GM10248 (cell line): ENCODE measurements around the gene LCN15.
"Not testable (repeated sequence)": the region's sequence is repeated elsewhere in the genome, so short reads cannot be mapped to it uniquely, and the experiment has no call there.

Experiments used
- CTCF ChIA-PET: fragments of 300-600 bp; sonication (Branson Sonifier 250); formaldehyde crosslinking; extraction: SDS; loops from one replicate; lab custom pipeline; 2021; ENCODE audit warnings: antibody characterized with exemption; lab: Yijun Ruan, JAX
- POLR2A ChIA-PET: fragments of 350-650 bp; sonication (Branson Sonifier 250); formaldehyde crosslinking; extraction: SDS; loops from one replicate; lab custom pipeline; 2020; ENCODE audit warnings: antibody characterized with exemption; lab: Yijun Ruan, JAX
- DNase-seq: peaks from one replicate; pipeline ENCODE4 v3.0.0; 2012; ENCODE audit errors: extremely low spot score
- TF ChIP-seq, protein P1 (sequence below): IDR thresholded peaks from 2 replicates; pipeline ENCODE4 v1.5.1; 2012; ENCODE audit warnings: mild to moderate bottlenecking, low read depth; ENCODE audit errors: extremely low read depth, missing control alignments, control extremely low read depth

Gene LCN15

DNA sequence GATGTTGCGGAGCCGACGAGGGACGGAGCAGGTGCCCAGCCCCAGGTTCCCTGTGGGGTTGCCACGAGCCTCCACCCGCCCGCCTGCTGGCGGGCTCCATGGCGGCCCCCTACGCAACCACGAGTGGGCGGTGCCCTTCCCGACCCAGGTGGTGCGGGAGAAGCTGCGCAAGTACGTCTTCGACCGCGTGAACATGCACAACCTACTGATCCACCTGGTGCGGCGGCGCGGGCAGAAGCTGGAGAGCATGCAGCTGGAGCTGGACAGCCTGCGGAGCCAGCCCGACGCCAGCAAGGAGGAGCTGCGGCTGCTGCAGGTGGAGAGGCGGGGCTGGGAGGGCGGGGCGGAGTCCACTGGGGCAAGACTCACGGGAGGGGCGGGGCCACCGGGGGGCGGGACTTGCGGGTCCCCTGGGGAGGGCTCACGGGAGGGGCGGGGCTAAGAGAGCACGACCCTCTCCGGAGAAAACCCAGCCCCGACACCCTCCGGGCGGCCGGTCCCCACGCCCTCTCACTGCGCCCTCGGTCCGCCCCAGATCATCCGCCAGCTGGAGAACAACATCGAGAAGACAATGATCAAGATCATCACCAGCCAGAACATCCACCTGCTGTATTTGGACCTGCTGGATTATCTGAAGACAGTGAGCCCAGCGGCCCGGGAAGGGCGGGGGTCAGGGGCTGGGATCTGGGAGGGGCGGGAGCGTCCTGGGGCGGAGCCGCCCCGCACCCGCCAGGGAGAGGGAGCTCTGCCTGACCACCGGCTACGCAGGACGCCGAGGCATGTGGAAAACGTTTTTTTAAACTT is 35.7 kb upstream of the LCN15 start:
- POLR2A ChIA-PET, result interaction anchor here (0.6 to 1.1 kb wide), 2 partner anchors 17 to 42 kb away, joined by 3 to 8 read pairs; partner anchors contain the start of gene AJM1
- TF ChIP-seq, protein P1, sequence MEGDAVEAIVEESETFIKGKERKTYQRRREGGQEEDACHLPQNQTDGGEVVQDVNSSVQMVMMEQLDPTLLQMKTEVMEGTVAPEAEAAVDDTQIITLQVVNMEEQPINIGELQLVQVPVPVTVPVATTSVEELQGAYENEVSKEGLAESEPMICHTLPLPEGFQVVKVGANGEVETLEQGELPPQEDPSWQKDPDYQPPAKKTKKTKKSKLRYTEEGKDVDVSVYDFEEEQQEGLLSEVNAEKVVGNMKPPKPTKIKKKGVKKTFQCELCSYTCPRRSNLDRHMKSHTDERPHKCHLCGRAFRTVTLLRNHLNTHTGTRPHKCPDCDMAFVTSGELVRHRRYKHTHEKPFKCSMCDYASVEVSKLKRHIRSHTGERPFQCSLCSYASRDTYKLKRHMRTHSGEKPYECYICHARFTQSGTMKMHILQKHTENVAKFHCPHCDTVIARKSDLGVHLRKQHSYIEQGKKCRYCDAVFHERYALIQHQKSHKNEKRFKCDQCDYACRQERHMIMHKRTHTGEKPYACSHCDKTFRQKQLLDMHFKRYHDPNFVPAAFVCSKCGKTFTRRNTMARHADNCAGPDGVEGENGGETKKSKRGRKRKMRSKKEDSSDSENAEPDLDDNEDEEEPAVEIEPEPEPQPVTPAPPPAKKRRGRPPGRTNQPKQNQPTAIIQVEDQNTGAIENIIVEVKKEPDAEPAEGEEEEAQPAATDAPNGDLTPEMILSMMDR, result no peak
- CTCF ChIA-PET, result interaction anchor here (1.0 to 1.8 kb wide), 7 partner anchors 8 to 235 kb away, joined by 4 to 9 read pairs (median 5); partner anchors contain the start of genes AJM1 and TMEM141
- peak; percentile 93 for DNase-seq

DNA sequence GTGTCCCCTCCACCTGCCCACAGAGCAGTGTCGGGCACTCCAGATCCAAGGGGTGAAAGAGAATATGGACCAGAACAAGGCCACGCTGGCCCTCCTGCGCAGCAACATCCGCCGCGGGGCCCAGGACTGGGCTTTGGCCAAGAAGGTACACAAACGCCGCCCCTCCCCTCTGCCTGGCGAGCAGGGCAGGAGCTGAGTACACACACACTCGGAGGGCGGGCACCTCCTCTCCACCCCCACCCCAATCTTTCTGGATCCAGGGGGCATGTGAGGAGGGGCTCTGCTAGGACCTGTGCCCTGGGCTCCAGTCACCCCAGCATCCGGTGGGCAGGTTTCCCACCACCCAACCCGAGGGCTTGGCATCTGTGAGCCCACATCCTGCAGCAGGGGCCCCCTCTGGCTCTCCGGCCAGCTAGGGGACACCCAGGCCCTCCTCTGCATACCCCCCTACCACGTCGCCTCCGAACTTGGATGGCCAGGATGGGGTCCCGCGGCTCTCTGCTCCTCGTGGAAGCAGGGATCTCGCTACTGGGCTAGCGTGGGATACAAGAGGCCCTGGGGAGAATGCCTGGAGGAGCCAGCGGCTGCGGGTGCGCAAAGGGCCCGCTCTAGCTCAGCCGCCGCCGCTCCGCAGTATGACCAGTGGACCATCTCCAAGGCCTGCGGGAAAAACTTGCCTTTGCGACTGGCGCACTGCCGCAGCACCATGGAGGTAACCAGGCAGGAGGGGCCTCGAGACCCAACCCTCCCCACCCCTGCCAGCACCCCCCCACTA is 34.9 kb upstream of the LCN15 start:
- peak; percentile 17 for DNase-seq
- TF ChIP-seq, protein P1, result no peak
- ChIA-PET POLR2A (interaction anchor here (0.6 to 1.1 kb wide), 2 partner anchors 18 to 43 kb away, joined by 3 to 8 read pairs; partner anchors contain the start of gene AJM1), CTCF (interaction anchor here (1.2 to 1.6 kb wide), 3 partner anchors 11 to 43 kb away, joined by 4 to 5 read pairs (median 5); partner anchors contain the start of gene AJM1)

DNA sequence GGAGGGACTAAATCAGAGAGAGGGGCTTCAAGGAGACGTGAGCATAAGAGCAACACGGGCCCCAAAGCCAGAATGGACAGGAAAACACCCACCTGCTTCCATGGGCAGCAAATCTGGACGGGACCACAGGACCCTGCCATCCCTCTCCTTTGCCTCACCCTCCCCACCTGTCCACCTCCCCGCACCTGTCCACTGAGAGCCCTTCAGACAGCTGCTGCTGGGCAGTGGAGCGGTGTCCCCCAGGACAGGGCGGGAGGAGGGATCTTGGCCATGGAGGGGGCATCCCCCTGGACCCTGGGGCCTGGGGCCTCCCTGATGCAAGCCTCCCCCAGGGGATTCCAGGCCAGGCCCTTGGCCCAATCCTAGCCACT is 34.4 kb upstream of the LCN15 start:
- DNase-seq, result no peak
- ChIA-PET CTCF (interaction anchor here (1.2 to 1.6 kb wide), 5 partner anchors 10 to 236 kb away, joined by 3 to 5 read pairs (median 4); partner anchors contain the start of gene AJM1), POLR2A (no interaction called here)
- TF ChIP-seq, protein P1, result no peak

DNA sequence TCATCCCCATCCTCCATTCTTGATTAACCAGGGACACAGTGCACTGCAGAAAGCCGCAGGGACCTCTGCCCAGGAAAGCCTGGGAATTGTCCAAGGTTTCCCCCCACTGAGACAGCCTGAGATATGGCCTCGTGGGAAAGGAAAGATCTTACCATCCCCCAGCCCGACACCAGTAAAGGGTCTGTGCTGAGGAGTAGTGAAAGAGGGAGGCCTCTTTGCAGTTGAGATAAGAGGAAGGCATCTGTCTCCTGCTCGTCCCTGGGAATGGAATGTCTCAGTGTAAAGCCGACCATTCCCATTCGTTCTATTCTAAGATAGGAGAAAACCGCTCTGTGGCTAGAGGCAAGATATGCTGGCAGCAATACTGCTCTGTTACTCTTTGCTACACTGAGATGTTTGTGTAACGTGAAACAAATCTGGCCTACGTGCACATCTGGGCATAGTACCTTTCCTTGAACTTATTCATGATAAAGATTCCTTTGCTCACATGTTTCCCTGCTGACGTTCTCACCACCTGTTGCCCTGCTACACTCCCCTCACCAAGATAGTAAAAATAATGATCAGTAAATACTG is 32.5 kb upstream of the LCN15 start:
- POLR2A ChIA-PET, DNase-seq: not testable (repeated sequence)
- CTCF ChIA-PET, result interaction anchor here (1.1 to 1.5 kb wide), 2 partner anchors 10 to 45 kb away, joined by 3 to 4 read pairs; partner anchors contain the start of genes AJM1 and RABL6

DNA sequence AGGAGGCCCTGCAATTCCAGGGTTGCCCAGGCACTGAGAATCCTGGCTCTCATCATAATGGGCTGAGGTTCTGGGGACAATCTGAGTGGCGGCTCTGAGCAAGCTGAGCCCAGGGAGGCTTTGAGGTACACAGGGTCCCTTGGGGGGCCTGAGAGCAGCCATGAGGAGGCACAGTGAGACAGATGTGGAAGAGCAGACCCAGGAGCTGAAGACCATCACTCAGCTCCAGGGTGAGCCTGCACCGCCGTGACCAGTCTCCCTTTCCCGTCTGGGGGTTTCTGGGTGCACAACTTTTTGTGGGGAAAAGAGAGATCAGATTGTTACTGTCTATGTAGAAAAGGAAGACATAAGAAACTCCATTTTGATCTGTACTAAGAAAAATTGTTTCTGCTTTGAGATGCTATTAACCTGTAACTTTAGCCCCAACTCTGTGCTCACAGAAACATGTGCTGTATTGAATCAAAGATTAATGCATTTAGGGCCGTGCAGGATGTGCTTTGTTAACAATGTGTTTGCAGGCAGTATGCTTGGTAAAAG is 32.0 kb upstream of the LCN15 start, which contains the start of gene CCDC183:
Gene CCDC183 (plus strand): TSS at position 101 of the 537 bp plus-strand sequence. CDS start 60 bp downstream, at position 161.
- ChIA-PET POLR2A (no interaction called here), CTCF (interaction anchor here (1.1 kb wide), 1 partner anchor 46 kb away, joined by 3 read pairs; the partner anchor contains the start of gene AJM1)
- DNase-seq, result no peak
- TF ChIP-seq, protein P1, result no peak

DNA sequence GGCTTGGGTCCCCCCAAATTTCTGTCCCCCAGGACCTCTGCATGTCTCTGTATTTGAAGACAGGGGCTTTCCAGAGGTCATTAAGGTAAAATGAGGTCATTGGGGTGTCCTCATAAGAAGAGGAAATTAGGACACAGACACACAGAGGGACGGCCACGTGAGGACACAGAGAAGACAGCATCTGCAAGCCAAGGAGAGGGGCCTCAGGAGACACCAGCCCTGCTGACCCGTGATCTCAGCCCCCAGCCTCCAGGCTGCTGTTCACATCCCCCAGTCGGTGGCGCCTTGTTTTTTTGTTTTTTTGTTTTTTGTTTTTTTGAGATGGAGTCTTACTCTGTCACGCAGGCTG is 30.7 kb upstream of the LCN15 start:
- POLR2A ChIA-PET, result no interaction called here
- DNase-seq, result no peak
- TF ChIP-seq, protein P1, result no peak
- CTCF ChIA-PET, result interaction anchor here (3.5 kb wide), 1 partner anchor 240 kb away, joined by 19 read pairs; no protein-coding TSS in a partner anchor
